Measurements from ENCODE around the gene MMP24.

DNA sequence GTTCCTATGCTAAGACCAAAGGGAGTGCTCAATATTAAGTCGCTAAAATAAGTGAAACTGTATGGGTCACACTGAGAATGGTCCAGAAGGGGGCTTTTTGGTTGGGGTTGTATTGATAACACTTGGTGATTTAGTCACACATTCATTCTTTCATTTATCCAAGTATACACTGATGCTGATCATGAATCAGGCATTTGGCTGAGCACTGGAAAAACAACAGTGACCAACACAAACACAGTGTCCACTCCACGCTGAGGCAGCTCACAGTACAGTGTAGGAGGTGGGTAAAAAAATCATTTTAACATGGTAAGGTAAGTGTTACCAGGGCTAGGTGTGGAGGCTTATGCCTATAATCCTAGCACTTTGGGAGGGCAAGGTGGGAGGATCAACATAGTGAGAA, 74.9 kb downstream of the MMP24 start:
- TF ChIP-seq CTCF (conservative IDR thresholded peaks at IDR 0.05; ENCODE audit: low read length) = no peak
- no peak for TF ChIP-seq EZH2phosphoT487 (IDR thresholded peaks at IDR 0.05; ENCODE audit: borderline replicate concordance, low read depth, low read length)
